HepG2 (cell line): ENCODE data around the gene LZTS2. TPM values are rescaled to one million over a fixed set of nuclear protein-coding genes. Genes with fewer than 3 reads are reported as not detected.

Experiments used
- CEBPB ChIP-seq: IDR thresholded peaks from 2 replicates; pipeline ENCODE4 v1.6.1; 2011; ENCODE audit warnings: low read depth, low read length, improper control_type of control experiment, borderline replicate concordance
- GLI4 ChIP-seq: sonication (generic); formaldehyde crosslinking; IDR thresholded peaks from 2 replicates; pipeline ENCODE4 v1.5.1; 2020; ENCODE audit warnings: missing genetic modification reagents, mild to moderate bottlenecking, moderate library complexity, borderline replicate concordance
- GRHL1 ChIP-seq: sonication (generic); formaldehyde crosslinking; conservative IDR thresholded peaks from 2 replicates; pipeline ENCODE4 v1.8.0; 2022; ENCODE audit warnings: missing genetic modification reagents
- KDM1A ChIP-seq: IDR thresholded peaks from 2 replicates; pipeline ENCODE4 v1.6.1; 2016; ENCODE audit warnings: missing compliant biosample characterization
- MAFK ChIP-seq, 2 experiments: IDR thresholded peaks in 1 of 2; conservative IDR thresholded peaks in 1 of 2; 2 replicates each; pipeline ENCODE4 v1.6.1; 2011; ENCODE audit warnings: improper control_type of control experiment in 2 of 2, low read length in 2 of 2
- MTF1 ChIP-seq: sonication (generic); formaldehyde crosslinking; IDR thresholded peaks from 2 replicates; pipeline ENCODE4 v1.5.0; 2020; ENCODE audit warnings: missing genetic modification reagents
- RXRA ChIP-seq: sonication (generic); formaldehyde crosslinking; IDR thresholded peaks from 2 replicates; pipeline ENCODE4 v1.5.1; 2020; ENCODE audit warnings: missing genetic modification reagents
- SETDB1 ChIP-seq: sonication (generic); formaldehyde crosslinking; IDR thresholded peaks from 2 replicates; pipeline ENCODE4 v1.5.1; 2020; ENCODE audit warnings: missing genetic modification reagents, mild to moderate bottlenecking, borderline replicate concordance
- SP140L ChIP-seq: sonication (generic); formaldehyde crosslinking; IDR thresholded peaks from 2 replicates; pipeline ENCODE4 v1.4.0; 2020; ENCODE audit warnings: missing genetic modification reagents, borderline replicate concordance
- THYN1 ChIP-seq: sonication (generic); formaldehyde crosslinking; IDR thresholded peaks from 2 replicates; pipeline ENCODE4 v1.8.1; 2023; ENCODE audit warnings: low read depth, mild to moderate bottlenecking, moderate library complexity, missing genetic modification reagents, borderline replicate concordance
- ZBTB33 ChIP-seq: sonication (generic); formaldehyde crosslinking; IDR thresholded peaks from 2 replicates; pipeline ENCODE4 v1.4.0; 2020; ENCODE audit warnings: missing genetic modification reagents
- ZBTB39 ChIP-seq: sonication (generic); formaldehyde crosslinking; IDR thresholded peaks from 2 replicates; pipeline ENCODE4 v1.5.0; 2020; ENCODE audit warnings: missing genetic modification reagents
- ZBTB8A ChIP-seq: sonication (generic); formaldehyde crosslinking; IDR thresholded peaks from 2 replicates; pipeline ENCODE4 v1.4.0; 2020; ENCODE audit warnings: mild to moderate bottlenecking, low read depth, missing genetic modification reagents, borderline replicate concordance
- ZNF142 ChIP-seq: sonication (generic); formaldehyde crosslinking; IDR thresholded peaks from 2 replicates; pipeline ENCODE4 v1.4.0; 2020; ENCODE audit warnings: missing genetic modification reagents
- ZNF460 ChIP-seq: sonication (generic); formaldehyde crosslinking; IDR thresholded peaks from 2 replicates; pipeline ENCODE4 v1.5.1; 2020; ENCODE audit warnings: missing genetic modification reagents, mild to moderate bottlenecking, borderline replicate concordance
- ZNF501 ChIP-seq: sonication (generic); formaldehyde crosslinking; IDR thresholded peaks from 2 replicates; pipeline ENCODE4 v1.5.1; 2020; ENCODE audit warnings: mild to moderate bottlenecking, moderate library complexity, missing genetic modification reagents
- ZNF570 ChIP-seq: sonication (generic); formaldehyde crosslinking; IDR thresholded peaks from 2 replicates; pipeline ENCODE4 v1.4.0; 2020; ENCODE audit warnings: mild to moderate bottlenecking, missing genetic modification reagents, borderline replicate concordance
- polyA plus RNA-seq, 8 experiments: library from polyadenylated mRNA; depleted of rRNA in 3 of 8; stranded (reverse) in 7 of 8; unstranded in 1 of 8; fragments of >200 nt; fragmentation: Illumina TruSeq in 4 of 8; extraction: Trizol in 4 of 8; gene quantifications; 2 replicates each; pipeline versions ENCODE4 v1.2.1 to v1.2.3, GENCODE V29; 2011 to 2016; ENCODE audit warnings: low read depth in 4 of 8, missing spikeins in 1 of 8, mixed read lengths in 1 of 8; ENCODE audit not compliant: insufficient read depth in 1 of 8
- total RNA-seq, 5 experiments: library from RNA; depleted of rRNA; stranded (reverse); fragments of >200 nt; fragmentation: Illumina TruSeq; extraction: Trizol; gene quantifications; 2 replicates each; pipeline ENCODE4 v1.2.3, GENCODE V29; 2016; ENCODE audit warnings: low read depth in 1 of 5

Gene LZTS2
- total and polyA plus RNA-seq, 2 of the 13 experiments (the other 11 are each of a cell fraction or from before 2014, with no cell fraction given): 43.6 to 65.6 TPM

GRCh38 chr10:100998991-100999741, 442 bp upstream of the LZTS2 start (continued):
- TF ChIP-seq GRHL1 (CRISPR knock-in tag): no peak
- no peak for TF ChIP-seq CEBPB
- no peak for TF ChIP-seq ZBTB33 (CRISPR knock-in tag)
- TF ChIP-seq SP140L (CRISPR knock-in tag): no peak
- no peak for TF ChIP-seq ZNF142 (CRISPR knock-in tag)
- TF ChIP-seq ZNF501: peak; percentile 67
- peak; percentile 64; the same call in 1 of the 2 replicates for TF ChIP-seq RXRA (CRISPR knock-in tag)
- no peak for TF ChIP-seq MAFK (conservative IDR thresholded peaks at IDR 0.05 in 1 of 2, IDR thresholded peaks at IDR 0.05 in 1 of 2; ENCODE audit: low read length in 2 of 2)
- TF ChIP-seq THYN1 (CRISPR knock-in tag): peak; percentile 81; the same call in 1 of the 2 replicates
- no peak for TF ChIP-seq ZNF570 (CRISPR knock-in tag)
- peak; percentile 76 for TF ChIP-seq GLI4 (CRISPR knock-in tag)
- TF ChIP-seq KDM1A: no peak
- no peak for TF ChIP-seq ZBTB39 (CRISPR knock-in tag)
- no peak for TF ChIP-seq ZNF460 (CRISPR knock-in tag)
- no peak for TF ChIP-seq SETDB1 (CRISPR knock-in tag)
- no peak for TF ChIP-seq MTF1 (CRISPR knock-in tag)
- TF ChIP-seq ZBTB8A (CRISPR knock-in tag): no peak
